HEK293T (cell line): ENCODE results near the gene CHD6.

Experiments
- CTCF ChIA-PET: fragments of 350-600 bp; formaldehyde crosslinking; extraction: SDS; loops from one replicate; lab custom pipeline; 2021; ENCODE audit warnings: antibody characterized with exemption, inconsistent platforms; lab: Yijun Ruan, JAX
- POLR2A ChIA-PET: fragments of 350-600 bp; formaldehyde crosslinking; extraction: SDS; loops from one replicate; lab custom pipeline; 2020; ENCODE audit warnings: antibody characterized with exemption, inconsistent platforms; lab: Yijun Ruan, JAX
- DNase-seq: peaks from one replicate; pipeline ENCODE4 v3.0.0; 2012; ENCODE audit warnings: mixed read lengths; ENCODE audit errors: extremely low spot score
- ARNT ChIP-seq: fragments of 450-650 bp; IDR thresholded peaks from 2 replicates; pipeline ENCODE4 v1.6.1; 2017; ENCODE audit warnings: mild to moderate bottlenecking
- BHLHE40 ChIP-seq: fragments of 450-650 bp; IDR thresholded peaks from 2 replicates; pipeline ENCODE4 v1.6.1; 2016; ENCODE audit warnings: mild to moderate bottlenecking, moderate library complexity, borderline replicate concordance
- CTBP1 ChIP-seq: fragments of 450-650 bp; IDR thresholded peaks from 2 replicates; pipeline ENCODE4 v1.6.1; 2016; ENCODE audit warnings: borderline replicate concordance
- ELF4 ChIP-seq: fragments of 450-650 bp; IDR thresholded peaks from 2 replicates; pipeline ENCODE4 v1.6.1; 2017; ENCODE audit warnings: antibody characterized with exemption
- FOXA1 ChIP-seq: fragments of 450-650 bp; IDR thresholded peaks from 2 replicates; pipeline ENCODE4 v1.6.1; 2016; ENCODE audit warnings: mild to moderate bottlenecking
- FOXK2 ChIP-seq: fragments of 450-650 bp; IDR thresholded peaks from 2 replicates; pipeline ENCODE4 v1.6.1; 2016; ENCODE audit warnings: mild to moderate bottlenecking
- FOXM1 ChIP-seq: fragments of 450-650 bp; IDR thresholded peaks from 2 replicates; pipeline ENCODE4 v1.6.1; 2017; ENCODE audit warnings: mild to moderate bottlenecking, borderline replicate concordance
- HDGF ChIP-seq: fragments of 450-650 bp; IDR thresholded peaks from 2 replicates; pipeline ENCODE4 v1.6.1; 2017; ENCODE audit warnings: antibody characterized with exemption, borderline replicate concordance
- L3MBTL2 ChIP-seq: fragments of 450-650 bp; conservative IDR thresholded peaks from 2 replicates; pipeline ENCODE4 v1.6.1; 2016; ENCODE audit warnings: mild to moderate bottlenecking
- LEF1 ChIP-seq: fragments of 450-650 bp; IDR thresholded peaks from 2 replicates; pipeline ENCODE4 v1.6.1; 2017; ENCODE audit warnings: mild to moderate bottlenecking, borderline replicate concordance
- NFRKB ChIP-seq: fragments of 450-650 bp; IDR thresholded peaks from 2 replicates; pipeline ENCODE4 v1.6.1; 2016; ENCODE audit warnings: mild to moderate bottlenecking, moderate library complexity
- PKNOX1 ChIP-seq: fragments of 450-650 bp; IDR thresholded peaks from 2 replicates; pipeline ENCODE4 v1.6.1; 2016
- SP1 ChIP-seq: fragments of 450-650 bp; IDR thresholded peaks from 2 replicates; pipeline ENCODE4 v1.6.1; 2017
- SUZ12 ChIP-seq: fragments of 450-650 bp; IDR thresholded peaks from 2 replicates; pipeline ENCODE4 v1.6.1; 2016; ENCODE audit warnings: mild to moderate bottlenecking
- TARDBP ChIP-seq: fragments of 450-650 bp; IDR thresholded peaks from 2 replicates; pipeline ENCODE4 v1.6.1; 2016
- ZNF384 ChIP-seq: fragments of 450-650 bp; IDR thresholded peaks from 2 replicates; pipeline ENCODE4 v1.6.1; 2016

CHD6 gene

DNA sequence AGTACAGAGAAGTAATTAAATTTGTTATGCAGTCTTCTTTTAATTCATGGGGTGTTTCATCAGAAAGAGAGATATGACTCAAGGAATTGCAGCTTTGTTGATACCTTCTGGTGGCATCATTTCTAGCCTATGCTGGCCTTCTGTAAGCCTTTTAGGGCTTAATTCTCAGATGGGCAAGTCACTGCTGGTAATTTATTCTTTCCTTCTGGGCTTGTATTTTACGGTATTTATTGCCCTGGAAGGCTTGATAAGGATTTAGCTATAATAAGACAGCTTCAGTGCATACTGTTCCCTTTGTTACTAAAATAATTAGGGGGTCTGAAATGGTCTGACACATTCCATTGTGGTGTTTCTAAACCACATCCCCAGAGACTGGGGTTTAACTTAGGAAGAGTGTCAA is 193.6 kb downstream of the CHD6 start:
- ChIA-PET CTCF (no interaction called here), POLR2A (no interaction called here)
- TF ChIP-seq CTBP1 (no peak), FOXK2 (no peak), HDGF (no peak), SP1 (no peak), LEF1 (no peak), PKNOX1 (no peak), TARDBP (no peak), FOXM1 (no peak), BHLHE40 (no peak), ZNF384 (no peak), NFRKB (no peak), ELF4 (no peak), ARNT (no peak), SUZ12 (no peak)
- DNase-seq: no peak

- TF ChIP-seq SP1 (no peak), HDGF (no peak), TARDBP (no peak), L3MBTL2 (no peak), ZNF384 (no peak), FOXK2 (no peak), SUZ12 (no peak), ARNT (no peak), NFRKB (no peak), BHLHE40 (no peak), ELF4 (no peak)
- ChIA-PET CTCF (no interaction called here), POLR2A (no interaction called here)
- DNase-seq: no peak
These were observed 194.2 kb downstream of the CHD6 start for GRCh38 chr20:41424011-41424410.

GRCh38 chr20:41422953-41423352 is 195.2 kb downstream of the CHD6 start:
- ChIA-PET POLR2A (no interaction called here), CTCF (no interaction called here)
- TF ChIP-seq FOXM1 (no peak), NFRKB (no peak), ELF4 (no peak), L3MBTL2 (no peak), TARDBP (no peak)
- no peak for DNase-seq

DNA sequence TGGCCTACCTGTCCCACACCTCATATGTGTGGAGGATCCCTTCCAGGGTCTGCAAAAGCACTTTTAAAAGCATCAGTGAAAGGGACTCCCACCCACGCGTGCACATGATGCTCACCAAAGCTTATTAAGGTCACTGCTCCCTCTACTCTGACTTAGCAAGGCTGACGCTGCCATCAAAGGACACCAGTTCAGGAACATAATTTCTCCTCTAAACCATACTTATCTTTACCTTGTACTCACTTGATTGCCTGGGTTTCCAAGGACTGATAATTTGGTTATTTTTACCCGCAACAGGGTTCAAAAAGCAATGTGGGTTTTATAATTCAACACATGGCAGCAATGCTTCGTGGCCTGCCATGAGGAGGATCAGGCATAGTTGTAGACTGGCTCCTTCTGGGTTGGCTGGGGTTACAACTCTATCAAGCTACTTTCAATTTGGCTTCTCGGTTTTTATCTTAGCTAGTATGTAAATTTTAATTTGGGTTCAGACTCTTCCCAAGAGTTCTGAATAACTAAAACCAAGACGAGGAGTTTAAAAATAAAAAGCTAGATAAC is 199.4 kb downstream of the CHD6 start:
- POLR2A ChIA-PET: no interaction called here
- TF ChIP-seq FOXM1 (no peak), HDGF (no peak)
- no peak for DNase-seq
- CTCF ChIA-PET: no interaction called here

DNA sequence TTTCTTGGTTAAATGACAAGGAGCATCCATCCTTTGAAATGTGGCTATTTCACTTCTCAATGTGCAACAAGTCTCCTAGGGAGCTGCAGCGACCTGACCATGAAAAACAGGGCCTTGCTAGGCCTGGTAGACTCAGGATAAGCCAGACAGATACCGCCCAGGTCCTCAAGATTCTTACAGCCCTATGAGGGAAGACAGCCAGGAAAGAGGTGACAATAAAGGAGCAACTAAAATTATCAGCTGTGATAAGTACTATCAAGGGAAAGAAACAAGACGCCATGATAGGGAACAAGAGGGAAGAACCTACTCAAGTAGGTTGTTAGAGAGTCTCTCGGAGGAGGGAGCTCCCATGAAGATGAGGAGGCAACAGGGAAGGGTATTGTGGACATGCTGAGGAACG is 200.1 kb downstream of the CHD6 start:
- TF ChIP-seq ELF4 (no peak), L3MBTL2 (no peak), FOXA1 (no peak), BHLHE40 (no peak), NFRKB (no peak), FOXK2 (no peak), SUZ12 (no peak), ZNF384 (no peak), TARDBP (no peak), LEF1 (no peak), ARNT (no peak), PKNOX1 (no peak), HDGF (no peak), CTBP1 (no peak), SP1 (no peak), FOXM1 (no peak)
- CTCF ChIA-PET: no interaction called here

DNA sequence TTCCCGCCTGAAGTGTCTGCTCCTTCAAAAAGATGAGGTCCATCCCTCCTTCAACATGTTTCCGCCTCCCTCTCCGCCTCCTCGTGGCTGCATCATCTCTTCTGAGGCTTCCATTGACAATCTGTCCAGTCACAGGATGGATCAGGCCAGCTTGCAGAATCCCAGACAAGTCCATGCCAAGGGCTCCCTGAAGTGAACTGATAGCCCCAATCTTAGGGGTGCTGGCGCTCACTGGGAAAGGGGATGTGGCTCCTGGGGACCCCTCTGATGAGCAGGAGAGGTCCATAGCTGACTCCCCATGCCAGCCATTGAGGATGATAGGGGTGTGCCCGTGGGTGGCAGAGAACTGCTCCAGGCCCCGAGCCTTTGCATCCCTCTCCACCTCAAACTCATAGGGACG is 203.0 kb downstream of the CHD6 start:
- POLR2A ChIA-PET: no interaction called here
- DNase-seq: no peak
- CTCF ChIA-PET: interaction anchor here (0.5 kb wide), 1 partner anchor 444 kb away, joined by 3 read pairs; no protein-coding TSS in a partner anchor
- no peak for TF ChIP-seq BHLHE40
- TF ChIP-seq FOXK2: no peak
- TF ChIP-seq FOXM1: no peak
- TF ChIP-seq L3MBTL2: no peak
- TF ChIP-seq ELF4: no peak
- TF ChIP-seq ARNT: no peak
- TF ChIP-seq SUZ12: no peak
- TF ChIP-seq HDGF: no peak
- TF ChIP-seq NFRKB: no peak
- TF ChIP-seq TARDBP: no peak
- TF ChIP-seq LEF1: no peak
- TF ChIP-seq FOXA1: no peak
- TF ChIP-seq CTBP1: no peak
- no peak for TF ChIP-seq PKNOX1
- TF ChIP-seq SP1: no peak
- TF ChIP-seq ZNF384: no peak

More for the DNA sequence above, 200.1 kb downstream of the CHD6 start:
- POLR2A ChIA-PET: no interaction called here
- no peak for DNase-seq
